Fibroblast of the aortic adventitia (primary cell): ENCODE results near the gene TEKTIP1. TPM values are rescaled to one million over a fixed set of nuclear protein-coding genes. Genes with fewer than 3 reads are reported as not detected.
A peak's percentile ranks its signal among the peaks of the same experiment; 100 is the strongest.

Experiments
- DNase-seq: peaks from one replicate; pipeline ENCODE4 v3.0.0-alpha.2; 2010; ENCODE audit warnings: low read depth
- H3K4me3 ChIP-seq: 2 replicates; pipeline ENCODE4 v1.5.1; 2011; ENCODE audit warnings: low read depth, mild to moderate bottlenecking, control low read depth, low read length, moderate library complexity
- total RNA-seq: library from RNA; depleted of rRNA; stranded (reverse); fragments of >200 nt; gene quantifications from 2 replicates; pipeline ENCODE4 v1.2.3, GENCODE V29; 2012; ENCODE audit warnings: low replicate concordance
- TF ChIP-seq, protein P1 (sequence below): IDR thresholded peaks from 2 replicates; pipeline ENCODE4 v1.5.1; 2011; ENCODE audit warnings: mild to moderate bottlenecking, low read length, control low read depth, inconsistent platforms; ENCODE audit not compliant: insufficient read depth

The TEKTIP1 gene
- total RNA-seq, 1 donor, result not detected

DNA sequence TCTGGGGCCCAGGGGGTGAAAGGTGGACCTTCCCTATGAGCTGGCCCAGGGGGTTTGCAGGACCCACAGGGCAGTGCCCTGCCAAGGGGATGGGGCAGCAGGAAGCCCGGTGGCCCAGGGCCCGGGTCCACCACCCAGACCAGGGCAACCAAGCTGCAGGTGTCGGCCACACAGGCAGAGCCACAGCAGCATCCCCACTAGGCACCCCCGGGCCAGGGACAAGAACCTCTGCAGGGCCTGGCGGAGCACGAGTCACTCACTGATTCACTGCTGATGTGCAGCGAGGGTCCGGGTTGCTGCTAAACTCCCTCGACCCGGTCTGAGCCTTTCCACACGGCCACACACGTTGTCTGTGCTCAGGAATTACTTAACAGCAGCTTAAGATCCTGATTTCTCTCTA is 24.0 kb upstream of the TEKTIP1 start:
- no peak overlapping the region for H3K4me3 ChIP-seq
- DNase-seq, result no peak
- TF ChIP-seq, protein P1, sequence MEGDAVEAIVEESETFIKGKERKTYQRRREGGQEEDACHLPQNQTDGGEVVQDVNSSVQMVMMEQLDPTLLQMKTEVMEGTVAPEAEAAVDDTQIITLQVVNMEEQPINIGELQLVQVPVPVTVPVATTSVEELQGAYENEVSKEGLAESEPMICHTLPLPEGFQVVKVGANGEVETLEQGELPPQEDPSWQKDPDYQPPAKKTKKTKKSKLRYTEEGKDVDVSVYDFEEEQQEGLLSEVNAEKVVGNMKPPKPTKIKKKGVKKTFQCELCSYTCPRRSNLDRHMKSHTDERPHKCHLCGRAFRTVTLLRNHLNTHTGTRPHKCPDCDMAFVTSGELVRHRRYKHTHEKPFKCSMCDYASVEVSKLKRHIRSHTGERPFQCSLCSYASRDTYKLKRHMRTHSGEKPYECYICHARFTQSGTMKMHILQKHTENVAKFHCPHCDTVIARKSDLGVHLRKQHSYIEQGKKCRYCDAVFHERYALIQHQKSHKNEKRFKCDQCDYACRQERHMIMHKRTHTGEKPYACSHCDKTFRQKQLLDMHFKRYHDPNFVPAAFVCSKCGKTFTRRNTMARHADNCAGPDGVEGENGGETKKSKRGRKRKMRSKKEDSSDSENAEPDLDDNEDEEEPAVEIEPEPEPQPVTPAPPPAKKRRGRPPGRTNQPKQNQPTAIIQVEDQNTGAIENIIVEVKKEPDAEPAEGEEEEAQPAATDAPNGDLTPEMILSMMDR, result no peak

DNA sequence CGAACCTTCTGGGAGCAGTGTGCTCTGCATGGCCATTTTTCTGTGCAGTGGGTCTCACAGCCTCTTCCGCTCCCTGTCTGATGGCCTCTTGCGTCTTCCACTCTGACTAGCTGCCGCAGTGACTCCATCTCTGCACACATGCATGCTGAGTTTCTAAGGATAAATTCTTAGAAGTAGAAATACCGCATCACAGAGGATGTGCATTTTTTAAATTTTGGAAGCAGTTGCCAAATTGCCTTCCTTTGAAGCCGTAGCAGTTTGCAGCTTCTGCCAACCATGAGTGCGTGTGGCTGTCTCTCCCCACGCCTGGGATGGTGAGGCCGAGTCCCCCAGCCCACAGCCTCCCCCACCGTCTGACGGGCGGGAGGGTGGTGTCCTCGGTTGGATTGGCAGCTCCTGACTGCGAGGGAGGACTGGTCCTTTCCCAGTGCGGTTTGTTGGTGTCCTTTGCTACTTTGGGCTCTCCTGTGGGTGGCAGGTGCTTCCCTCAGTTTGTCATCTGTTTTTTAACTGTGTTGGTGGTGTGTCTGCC is 23.0 kb upstream of the TEKTIP1 start:
- TF ChIP-seq, protein P1, result no peak
- peak; percentile 21 for DNase-seq

DNA sequence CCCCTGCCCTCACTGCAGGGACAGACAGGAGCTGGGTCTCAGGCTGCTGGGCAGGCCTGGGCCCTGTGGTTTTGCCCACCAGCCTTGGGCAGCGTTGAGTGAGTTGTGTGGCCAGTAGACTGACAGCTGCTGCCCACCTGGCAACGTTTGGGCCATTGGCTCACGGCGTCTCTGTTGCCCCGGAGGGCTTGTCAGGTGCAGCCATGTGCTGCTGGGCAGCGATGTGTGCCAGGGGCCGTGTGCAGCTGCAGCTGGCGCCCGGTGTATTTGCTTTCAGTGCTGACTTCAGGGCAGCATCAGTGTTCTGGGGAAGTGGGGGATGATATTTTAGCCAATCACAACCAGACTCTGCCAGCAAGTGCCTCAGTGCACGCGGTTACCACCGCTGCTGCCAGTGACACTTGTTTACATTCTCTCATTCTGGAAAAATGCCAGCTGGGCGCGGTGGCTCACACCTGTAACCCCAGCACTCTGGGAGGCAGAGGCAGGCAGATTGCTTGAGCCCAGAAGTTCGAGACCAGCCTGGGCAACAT is 22.2 kb upstream of the TEKTIP1 start:
- H3K4me3 ChIP-seq, result no peak overlapping the region
- DNase-seq, result no peak
- TF ChIP-seq, protein P1, result no peak

More for the DNA sequence above, 23.0 kb upstream of the TEKTIP1 start:
- no peak overlapping the region for H3K4me3 ChIP-seq

DNA sequence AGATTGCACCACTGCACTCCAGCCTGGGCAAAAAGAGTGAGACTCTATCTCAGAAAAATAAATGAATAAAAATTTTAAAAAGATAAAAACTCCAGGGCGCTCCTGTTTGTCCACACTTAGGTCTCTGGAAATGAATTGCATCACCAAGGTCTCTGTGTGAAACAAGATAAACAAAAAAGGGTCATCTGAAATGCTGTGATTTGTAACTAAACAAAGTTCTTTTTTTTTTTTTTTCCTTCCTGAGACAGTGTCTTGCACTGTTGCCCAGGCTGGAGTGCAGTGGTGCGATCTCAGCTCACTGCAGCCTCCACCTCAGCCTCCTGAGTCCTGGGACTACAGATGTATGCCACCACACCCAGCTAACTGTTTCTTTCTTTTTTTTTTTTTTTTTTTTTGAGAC is 21.3 kb upstream of the TEKTIP1 start:
- TF ChIP-seq, protein P1, result no peak
- H3K4me3 ChIP-seq, result no peak overlapping the region
- DNase-seq, result no peak

DNA sequence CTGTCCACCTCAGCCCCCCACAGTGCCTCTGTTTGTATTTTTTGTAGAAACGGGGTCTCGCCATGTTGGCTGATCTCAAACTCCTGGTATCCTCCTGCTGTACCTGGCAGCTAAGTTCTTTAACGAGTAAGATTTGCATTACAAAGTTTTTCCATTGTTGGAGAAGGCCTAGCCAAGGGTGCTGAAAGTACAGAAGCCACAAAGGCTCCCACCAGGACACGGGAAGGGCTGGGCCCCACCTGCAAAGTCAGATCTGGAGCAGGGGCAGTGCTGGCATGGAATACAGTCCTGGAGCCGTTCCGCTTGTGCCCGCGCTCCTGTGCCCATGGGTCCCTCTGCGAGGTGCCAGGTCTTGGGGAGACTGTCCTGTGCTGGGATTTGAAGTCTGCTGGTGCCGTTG is 20.7 kb upstream of the TEKTIP1 start:
- DNase-seq, result no peak
- H3K4me3 ChIP-seq, result no peak overlapping the region
- TF ChIP-seq, protein P1, result no peak

DNA sequence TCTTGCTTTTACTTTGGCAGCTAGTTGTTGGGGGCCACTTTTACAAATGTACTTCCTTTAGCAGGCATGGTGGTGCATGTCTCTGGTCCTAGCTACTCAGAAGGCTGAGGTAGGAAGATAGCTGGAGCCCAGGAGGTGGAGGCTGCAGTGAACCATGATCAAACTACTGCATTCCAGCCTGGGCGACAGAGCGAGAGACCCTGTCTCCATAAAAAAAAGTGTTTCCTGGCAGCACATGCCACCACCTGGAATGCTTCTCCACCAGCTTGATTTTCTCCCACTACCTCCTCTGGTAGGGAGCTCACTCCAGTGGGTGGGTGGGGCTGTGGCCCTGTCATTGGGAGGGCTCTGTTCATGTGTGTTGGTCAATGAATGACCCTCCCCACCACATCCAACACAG is 20.3 kb upstream of the TEKTIP1 start:
- DNase-seq, result no peak
- TF ChIP-seq, protein P1, result no peak
- H3K4me3 ChIP-seq, result no peak overlapping the region

DNA sequence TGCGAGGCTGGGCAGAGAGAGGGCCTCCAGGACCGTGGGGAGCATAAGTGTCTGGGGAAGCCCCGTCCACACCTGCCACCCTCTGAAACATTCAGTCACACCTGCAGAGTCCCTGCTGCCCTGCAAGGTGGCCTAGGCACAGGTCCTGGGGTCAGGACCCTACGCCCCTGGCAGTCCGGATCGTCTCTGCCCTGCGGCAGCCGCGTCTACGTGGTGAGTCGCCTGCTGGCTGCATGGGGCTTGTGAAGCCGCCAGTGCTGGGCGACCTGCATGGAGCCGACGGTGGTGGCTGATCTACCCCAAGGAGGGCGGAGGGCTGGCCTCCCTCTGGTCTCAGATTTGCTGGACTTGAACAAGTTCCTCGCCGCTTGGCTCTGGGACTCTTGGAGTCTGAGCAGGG is 19.8 kb upstream of the TEKTIP1 start:
- DNase-seq, result no peak
- TF ChIP-seq, protein P1, result no peak
- H3K4me3 ChIP-seq, result no peak overlapping the region
